Measurements from ENCODE around the gene GABRR2. TPM values are rescaled to one million over a fixed set of nuclear protein-coding genes. Genes with fewer than 3 reads are reported as not detected.

The GABRR2 gene
- total and polyA plus RNA-seq, 10 of the 15 experiments (the other 5 are each of a cell fraction or from before 2014, with no cell fraction given), result 0.16 to 0.72 (median 0.32) TPM; not detected in 2

DNA sequence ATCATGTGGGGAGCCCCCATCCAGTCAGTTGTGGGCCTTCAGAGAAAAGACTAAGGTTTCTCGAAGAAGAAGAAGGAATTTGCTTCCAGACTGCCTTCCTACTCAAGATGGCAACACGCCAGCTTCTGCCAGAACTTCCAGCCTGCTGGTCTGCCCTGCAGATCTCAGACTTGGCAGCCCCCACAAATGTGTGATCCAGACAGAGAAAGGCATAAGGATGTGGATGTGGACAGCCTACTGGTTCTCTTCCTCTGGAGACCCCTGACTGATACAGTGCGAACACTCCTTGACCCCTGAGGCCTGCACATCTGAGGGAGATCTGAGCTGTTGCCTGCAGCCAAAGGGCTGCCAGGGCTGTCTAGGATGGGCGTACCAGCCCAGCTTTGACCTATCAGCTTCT, 106.5 kb downstream of the GABRR2 start:
- TF ChIP-seq, protein P1, sequence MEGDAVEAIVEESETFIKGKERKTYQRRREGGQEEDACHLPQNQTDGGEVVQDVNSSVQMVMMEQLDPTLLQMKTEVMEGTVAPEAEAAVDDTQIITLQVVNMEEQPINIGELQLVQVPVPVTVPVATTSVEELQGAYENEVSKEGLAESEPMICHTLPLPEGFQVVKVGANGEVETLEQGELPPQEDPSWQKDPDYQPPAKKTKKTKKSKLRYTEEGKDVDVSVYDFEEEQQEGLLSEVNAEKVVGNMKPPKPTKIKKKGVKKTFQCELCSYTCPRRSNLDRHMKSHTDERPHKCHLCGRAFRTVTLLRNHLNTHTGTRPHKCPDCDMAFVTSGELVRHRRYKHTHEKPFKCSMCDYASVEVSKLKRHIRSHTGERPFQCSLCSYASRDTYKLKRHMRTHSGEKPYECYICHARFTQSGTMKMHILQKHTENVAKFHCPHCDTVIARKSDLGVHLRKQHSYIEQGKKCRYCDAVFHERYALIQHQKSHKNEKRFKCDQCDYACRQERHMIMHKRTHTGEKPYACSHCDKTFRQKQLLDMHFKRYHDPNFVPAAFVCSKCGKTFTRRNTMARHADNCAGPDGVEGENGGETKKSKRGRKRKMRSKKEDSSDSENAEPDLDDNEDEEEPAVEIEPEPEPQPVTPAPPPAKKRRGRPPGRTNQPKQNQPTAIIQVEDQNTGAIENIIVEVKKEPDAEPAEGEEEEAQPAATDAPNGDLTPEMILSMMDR (IDR thresholded peaks at IDR 0.05 in 2 of 3, conservative IDR thresholded peaks at IDR 0.05 in 1 of 3; ENCODE audit: control insufficient read depth in 2 of 3, extremely low read depth in 1 of 3, insufficient read depth in 1 of 3, low read depth in 3 of 3, low read length in 3 of 3), result no peak
- TF ChIP-seq RELA (IDR thresholded peaks at IDR 0.05; ENCODE audit: borderline replicate concordance, partially characterized antibody), result no peak
- no peak for TF ChIP-seq RB1 (IDR thresholded peaks at IDR 0.05; ENCODE audit: borderline replicate concordance)
- TF ChIP-seq POU2F2 (IDR thresholded peaks at IDR 0.05; ENCODE audit: borderline replicate concordance, low read depth, low read length), result no peak
- no peak for TF ChIP-seq HDGF (IDR thresholded peaks at IDR 0.05)
- no peak for TF ChIP-seq CHD2 (IDR thresholded peaks at IDR 0.05; ENCODE audit: borderline replicate concordance, low read depth, low read length)
- TF ChIP-seq WRNIP1 (IDR thresholded peaks at IDR 0.05; ENCODE audit: borderline replicate concordance, low read depth, low read length), result no peak
- TF ChIP-seq TCF3 (IDR thresholded peaks at IDR 0.05; ENCODE audit: borderline replicate concordance, insufficient read depth, low read depth, low read length), result no peak
- Histone ChIP-seq H3K4me3 (no peak overlapping the region), H2AFZ (ENCODE audit: control insufficient read depth, low read depth, low read length) (no peak overlapping the region), H3K9ac (ENCODE audit: control insufficient read depth, insufficient read depth, low read length) (no peak overlapping the region), H3K4me2 (ENCODE audit: control insufficient read depth, insufficient read depth) (no peak overlapping the region), H3K27me3 (replicated peaks in 1 of 2; ENCODE audit: control insufficient read depth in 2 of 2, insufficient read depth in 2 of 2, low read length in 1 of 2) (no peaks in the 10 kb centered on the region), H3K36me3 (ENCODE audit: control insufficient read depth in 2 of 2, insufficient read depth in 2 of 2, low read length in 1 of 2) (no peaks in the 10 kb centered on the region), H3K4me1 (ENCODE audit: control insufficient read depth, insufficient read depth, low read length) (no peaks in the 10 kb centered on the region), H4K20me1 (ENCODE audit: control insufficient read depth, insufficient read depth) (no peaks in the 10 kb centered on the region), H3K27ac (ENCODE audit: control insufficient read depth, insufficient read depth) (no peak overlapping the region), H3K79me2 (ENCODE audit: control insufficient read depth, insufficient read depth, low read length) (no peaks in the 10 kb centered on the region), H3K9me3 (replicated peaks; ENCODE audit: control insufficient read depth, insufficient read depth, low read length) (no peaks in the 10 kb centered on the region)
- DNase-seq (ENCODE audit: low read depth, low spot score) (no peak), FAIRE-seq (no peak), ATAC-seq (no peak)
- SMC1A ChIA-PET (ENCODE audit: uncharacterized antibody, unreplicated experiment), result no interaction called here
- POLR2A ChIA-PET, result no interaction called here
- no TSS peak for BruUV-seq (replicated peaks)
- WGBS (ENCODE audit: insufficient coverage, insufficient replicate concordance, low lambda C conversion rate, missing lambda C conversion rate), result 46% methylated on average over 4 of the region's 4 CpGs
- CTCF ChIA-PET, result interaction anchor here (0.5 kb wide), 1 partner anchor 194 kb away, joined by 3 read pairs; no protein-coding TSS in a partner anchor
- in situ Hi-C loops (cut with MboI), result no loop called here
- intact Hi-C loops (cut with micrococcal nuclease; ENCODE audit: unreplicated experiment), result no loop called here
- RAD21 ChIA-PET (ENCODE audit: unreplicated experiment), result no interaction called here

Other genes starting within 250 kb of the GABRR2 start
- gene PNRC1, start 234.5 kb downstream of the GABRR2 start, total RNA-seq (2014; rRNA removed), result 32.0 and 33.1 TPM in 2 replicates
- gene PNRC1, start 234.5 kb downstream of the GABRR2 start, total RNA-seq (2014; rRNA removed; fragmentation: Illumina TruSeq; extraction: Trizol), result 42.9 and 43.3 TPM in 2 replicates
- gene PNRC1, start 234.5 kb downstream of the GABRR2 start, total RNA-seq (2021), result 66.0 and 70.8 TPM in 2 replicates
- gene PNRC1, start 234.5 kb downstream of the GABRR2 start, polyA plus RNA-seq (2011; rRNA removed), result 34.3 and 50.5 TPM in 2 replicates
- 30.4 and 40.7 TPM in 2 replicates for gene PNRC1, start 234.5 kb downstream of the GABRR2 start, polyA plus RNA-seq (2014; fragmentation: Illumina TruSeq; extraction: Trizol)
- gene PNRC1, start 234.5 kb downstream of the GABRR2 start, polyA plus RNA-seq (2014; fragmentation: Nextera tagmentation; extraction: Ambion mirVana), result 1 to 10 TPM; 7.6 to 9.5 TPM
- 14.7 and 15.7 TPM in 2 replicates for gene PNRC1, start 234.5 kb downstream of the GABRR2 start, polyA plus RNA-seq (2014; rRNA removed)
- gene PNRC1, start 234.5 kb downstream of the GABRR2 start, polyA plus RNA-seq (2016; fragmentation: Nextera tagmentation; extraction: Ambion mirVana), result 10 to 100 TPM; 46.7 to 47.5 TPM
- gene SRSF12, start 197.2 kb downstream of the GABRR2 start, total RNA-seq (2014; rRNA removed), result not detected in 2 replicates
- gene SRSF12, start 197.2 kb downstream of the GABRR2 start, total RNA-seq (2014; rRNA removed; fragmentation: Illumina TruSeq; extraction: Trizol), result not detected in 2 replicates
- not detected in 2 replicates for gene SRSF12, start 197.2 kb downstream of the GABRR2 start, total RNA-seq (2021)
- 0.03 TPM in 1 of 2 replicates, not detected in the other for gene SRSF12, start 197.2 kb downstream of the GABRR2 start, polyA plus RNA-seq (2011; rRNA removed)
- 0.03 TPM in 1 of 2 replicates, not detected in the other for gene SRSF12, start 197.2 kb downstream of the GABRR2 start, polyA plus RNA-seq (2014; fragmentation: Illumina TruSeq; extraction: Trizol)
- not detected for gene SRSF12, start 197.2 kb downstream of the GABRR2 start, polyA plus RNA-seq (2014; fragmentation: Nextera tagmentation; extraction: Ambion mirVana)
- gene SRSF12, start 197.2 kb downstream of the GABRR2 start, polyA plus RNA-seq (2014; rRNA removed), result not detected in 2 replicates
- gene SRSF12, start 197.2 kb downstream of the GABRR2 start, polyA plus RNA-seq (2016; fragmentation: Nextera tagmentation; extraction: Ambion mirVana), result under 1 TPM in 1 of 2 experiments, not detected in 1; 0.23 TPM
- gene PM20D2, start 169.2 kb downstream of the GABRR2 start, total RNA-seq (2014; rRNA removed), result 23.6 and 27.2 TPM in 2 replicates
- gene PM20D2, start 169.2 kb downstream of the GABRR2 start, total RNA-seq (2014; rRNA removed; fragmentation: Illumina TruSeq; extraction: Trizol), result 17.3 and 18.0 TPM in 2 replicates
- gene PM20D2, start 169.2 kb downstream of the GABRR2 start, total RNA-seq (2021), result 14.2 and 14.9 TPM in 2 replicates
- gene PM20D2, start 169.2 kb downstream of the GABRR2 start, polyA plus RNA-seq (2011; rRNA removed), result 18.6 and 31.4 TPM in 2 replicates
- 18.2 and 23.2 TPM in 2 replicates for gene PM20D2, start 169.2 kb downstream of the GABRR2 start, polyA plus RNA-seq (2014; fragmentation: Illumina TruSeq; extraction: Trizol)
- 1 to 10 TPM; 7.8 to 8.3 TPM for gene PM20D2, start 169.2 kb downstream of the GABRR2 start, polyA plus RNA-seq (2014; fragmentation: Nextera tagmentation; extraction: Ambion mirVana)
- 14.3 and 16.1 TPM in 2 replicates for gene PM20D2, start 169.2 kb downstream of the GABRR2 start, polyA plus RNA-seq (2014; rRNA removed)
- gene PM20D2, start 169.2 kb downstream of the GABRR2 start, polyA plus RNA-seq (2016; fragmentation: Nextera tagmentation; extraction: Ambion mirVana), result 10 to 100 TPM; 14.9 to 15.3 TPM
- not detected in 2 replicates for gene GABRR1, start 97.9 kb downstream of the GABRR2 start, total RNA-seq (2014; rRNA removed)
- gene GABRR1, start 97.9 kb downstream of the GABRR2 start, total RNA-seq (2014; rRNA removed; fragmentation: Illumina TruSeq; extraction: Trizol), result not detected in 2 replicates
- gene GABRR1, start 97.9 kb downstream of the GABRR2 start, total RNA-seq (2021), result not detected in 2 replicates
- not detected in 2 replicates for gene GABRR1, start 97.9 kb downstream of the GABRR2 start, polyA plus RNA-seq (2011; rRNA removed)
- gene GABRR1, start 97.9 kb downstream of the GABRR2 start, polyA plus RNA-seq (2014; fragmentation: Illumina TruSeq; extraction: Trizol), result not detected in 2 replicates
- gene GABRR1, start 97.9 kb downstream of the GABRR2 start, polyA plus RNA-seq (2014; fragmentation: Nextera tagmentation; extraction: Ambion mirVana), result not detected
- gene GABRR1, start 97.9 kb downstream of the GABRR2 start, polyA plus RNA-seq (2014; rRNA removed), result not detected in 2 replicates
- not detected for gene GABRR1, start 97.9 kb downstream of the GABRR2 start, polyA plus RNA-seq (2016; fragmentation: Nextera tagmentation; extraction: Ambion mirVana)
- gene UBE2J1, start 37.4 kb upstream of the GABRR2 start, total RNA-seq (2014; rRNA removed), result 90.6 and 96.0 TPM in 2 replicates
- gene UBE2J1, start 37.4 kb upstream of the GABRR2 start, total RNA-seq (2014; rRNA removed; fragmentation: Illumina TruSeq; extraction: Trizol), result 110 and 114 TPM in 2 replicates
- 84.3 and 85.9 TPM in 2 replicates for gene UBE2J1, start 37.4 kb upstream of the GABRR2 start, total RNA-seq (2021)
- 89.5 and 129 TPM in 2 replicates for gene UBE2J1, start 37.4 kb upstream of the GABRR2 start, polyA plus RNA-seq (2011; rRNA removed)
- 120 and 151 TPM in 2 replicates for gene UBE2J1, start 37.4 kb upstream of the GABRR2 start, polyA plus RNA-seq (2014; fragmentation: Illumina TruSeq; extraction: Trizol)
- gene UBE2J1, start 37.4 kb upstream of the GABRR2 start, polyA plus RNA-seq (2014; fragmentation: Nextera tagmentation; extraction: Ambion mirVana), result 10 to 100 TPM; 48.7 to 69.1 TPM
- gene UBE2J1, start 37.4 kb upstream of the GABRR2 start, polyA plus RNA-seq (2014; rRNA removed), result 68.5 and 76.8 TPM in 2 replicates
- gene UBE2J1, start 37.4 kb upstream of the GABRR2 start, polyA plus RNA-seq (2016; fragmentation: Nextera tagmentation; extraction: Ambion mirVana), result 100 to 1,000 TPM; 129 to 131 TPM
- gene RRAGD, start 97.0 kb upstream of the GABRR2 start, total RNA-seq (2014; rRNA removed), result 8.2 and 8.9 TPM in 2 replicates
- gene RRAGD, start 97.0 kb upstream of the GABRR2 start, total RNA-seq (2014; rRNA removed; fragmentation: Illumina TruSeq; extraction: Trizol), result 12.9 and 13.6 TPM in 2 replicates
- 15.6 and 16.5 TPM in 2 replicates for gene RRAGD, start 97.0 kb upstream of the GABRR2 start, total RNA-seq (2021)
- gene RRAGD, start 97.0 kb upstream of the GABRR2 start, polyA plus RNA-seq (2011; rRNA removed), result 17.4 and 25.5 TPM in 2 replicates
- 9.8 and 15.3 TPM in 2 replicates for gene RRAGD, start 97.0 kb upstream of the GABRR2 start, polyA plus RNA-seq (2014; fragmentation: Illumina TruSeq; extraction: Trizol)
- 1 to 10 TPM; 4.6 to 4.8 TPM for gene RRAGD, start 97.0 kb upstream of the GABRR2 start, polyA plus RNA-seq (2014; fragmentation: Nextera tagmentation; extraction: Ambion mirVana)
- 6.3 and 8.1 TPM in 2 replicates for gene RRAGD, start 97.0 kb upstream of the GABRR2 start, polyA plus RNA-seq (2014; rRNA removed)
- 1 to 10 TPM; 5.6 to 8.7 TPM for gene RRAGD, start 97.0 kb upstream of the GABRR2 start, polyA plus RNA-seq (2016; fragmentation: Nextera tagmentation; extraction: Ambion mirVana)
- gene ANKRD6, start 117.9 kb upstream of the GABRR2 start, total RNA-seq (2014; rRNA removed), result 0.33 and 0.90 TPM in 2 replicates
- 0.36 and 0.74 TPM in 2 replicates for gene ANKRD6, start 117.9 kb upstream of the GABRR2 start, total RNA-seq (2014; rRNA removed; fragmentation: Illumina TruSeq; extraction: Trizol)
- gene ANKRD6, start 117.9 kb upstream of the GABRR2 start, total RNA-seq (2021), result 0.72 and 0.93 TPM in 2 replicates
- 0.41 and 0.48 TPM in 2 replicates for gene ANKRD6, start 117.9 kb upstream of the GABRR2 start, polyA plus RNA-seq (2011; rRNA removed)
- gene ANKRD6, start 117.9 kb upstream of the GABRR2 start, polyA plus RNA-seq (2014; fragmentation: Illumina TruSeq; extraction: Trizol), result 0.26 and 0.97 TPM in 2 replicates
- gene ANKRD6, start 117.9 kb upstream of the GABRR2 start, polyA plus RNA-seq (2014; fragmentation: Nextera tagmentation; extraction: Ambion mirVana), result under 1 TPM; 0.03 to 0.09 TPM
- 0.34 and 0.42 TPM in 2 replicates for gene ANKRD6, start 117.9 kb upstream of the GABRR2 start, polyA plus RNA-seq (2014; rRNA removed)
- under 1 TPM; 0.24 to 0.60 TPM for gene ANKRD6, start 117.9 kb upstream of the GABRR2 start, polyA plus RNA-seq (2016; fragmentation: Nextera tagmentation; extraction: Ambion mirVana)